ENCODE data around the gene MAGEB16.

The MAGEB16 gene

GRCh38 chrX:35798042-35798441 is at the start of gene MAGEB16:
TSS of gene MAGEB16 (plus strand) at chrX:35798342. CDS start at chrX:35802197, 3,855 bp downstream.
- Histone ChIP-seq H3K9me3 (ENCODE audit: control insufficient read depth, low read depth, low read length) (peaks cover 16% of the 10 kb centered on the region), H3K4me3 (ENCODE audit: low read length) (no peak within 1 kb of the TSS), H3K9ac (ENCODE audit: low read length) (no peak within 1 kb of the TSS), H3K27ac (ENCODE audit: low read length) (no peak within 1 kb of the TSS), H3K27me3 (ENCODE audit: control insufficient read depth, insufficient read depth, low read length) (no peaks in the 10 kb centered on the region), H3K4me1 (ENCODE audit: control insufficient read depth, low read depth, low read length) (no peaks in the 10 kb centered on the region), H3K36me3 (ENCODE audit: control insufficient read depth, low read depth, low read length) (no peaks in the 10 kb centered on the region)

GRCh38 chrX:35773958-35774564 is 24.1 kb upstream of the MAGEB16 start:
- Histone ChIP-seq H3K9ac (ENCODE audit: low read length) (no peak overlapping the region), H3K27ac (ENCODE audit: low read length) (no peak overlapping the region), H3K27me3 (ENCODE audit: control insufficient read depth, insufficient read depth, low read length) (no peaks in the 10 kb centered on the region), H3K36me3 (ENCODE audit: control insufficient read depth, low read depth, low read length) (no peaks in the 10 kb centered on the region), H3K9me3 (ENCODE audit: control insufficient read depth, low read depth, low read length) (peaks cover 11% of the 10 kb centered on the region), H3K4me1 (ENCODE audit: control insufficient read depth, low read depth, low read length) (no peaks in the 10 kb centered on the region), H3K4me3 (ENCODE audit: low read length) (no peak overlapping the region)

GRCh38 chrX:35785075-35785474 is 13.1 kb upstream of the MAGEB16 start:
- H3K9ac ChIP-seq (ENCODE audit: low read length), result no peak overlapping the region
- no peaks in the 10 kb centered on the region for H3K27me3 ChIP-seq (ENCODE audit: control insufficient read depth, insufficient read depth, low read length)
- H3K9me3 ChIP-seq (ENCODE audit: control insufficient read depth, low read depth, low read length), result no peaks in the 10 kb centered on the region
- H3K4me1 ChIP-seq (ENCODE audit: control insufficient read depth, low read depth, low read length), result no peaks in the 10 kb centered on the region
- H3K27ac ChIP-seq (ENCODE audit: low read length), result no peak overlapping the region
- no peaks in the 10 kb centered on the region for H3K36me3 ChIP-seq (ENCODE audit: control insufficient read depth, low read depth, low read length)
- no peak overlapping the region for H3K4me3 ChIP-seq (ENCODE audit: low read length)

DNA sequence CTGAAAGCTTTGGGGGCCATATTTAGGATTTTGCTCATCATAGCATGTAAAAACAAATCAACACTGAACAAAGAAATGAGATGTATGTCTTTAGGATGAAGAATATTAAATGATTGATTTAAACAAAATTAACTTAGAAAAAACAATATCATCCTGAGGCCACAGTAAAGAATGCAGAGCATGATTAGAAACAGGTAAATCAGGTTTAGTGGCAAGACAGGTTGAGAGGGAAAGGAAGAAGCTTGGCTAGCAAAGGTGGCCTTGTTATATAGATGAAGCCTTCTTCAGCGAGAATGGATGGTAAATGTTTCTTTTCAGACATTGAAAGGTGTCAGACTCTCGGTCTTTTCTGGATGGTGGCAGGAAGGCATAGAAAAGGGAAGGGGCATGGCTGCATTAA is 11.9 kb upstream of the MAGEB16 start:
- Histone ChIP-seq H3K27me3 (ENCODE audit: control insufficient read depth, insufficient read depth, low read length) (no peaks in the 10 kb centered on the region), H3K4me1 (ENCODE audit: control insufficient read depth, low read depth, low read length) (no peaks in the 10 kb centered on the region), H3K4me3 (ENCODE audit: low read length) (no peak overlapping the region), H3K9ac (ENCODE audit: low read length) (no peak overlapping the region), H3K27ac (ENCODE audit: low read length) (no peak overlapping the region), H3K9me3 (ENCODE audit: control insufficient read depth, low read depth, low read length) (no peaks in the 10 kb centered on the region), H3K36me3 (ENCODE audit: control insufficient read depth, low read depth, low read length) (no peaks in the 10 kb centered on the region)

DNA sequence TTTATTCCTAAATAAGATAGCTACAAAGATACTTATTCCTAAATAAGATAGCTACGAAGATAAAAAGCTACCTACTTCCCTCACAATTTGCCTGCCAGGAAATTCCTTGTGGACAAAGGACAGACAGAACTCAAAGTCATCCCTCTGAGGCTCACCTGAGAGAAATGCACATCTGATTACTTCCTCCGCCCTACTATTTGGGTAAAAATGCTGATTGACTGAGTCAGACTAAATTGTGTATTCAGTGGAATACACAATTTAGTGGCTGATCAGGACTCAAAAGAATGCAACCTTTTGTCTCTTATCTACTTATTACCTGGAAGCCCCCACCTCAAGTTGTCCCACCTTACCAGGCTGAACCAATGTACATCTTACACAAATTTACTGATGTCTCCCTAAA is 10.3 kb upstream of the MAGEB16 start:
- Histone ChIP-seq H3K4me3 (ENCODE audit: low read length) (no peak overlapping the region), H3K9me3 (ENCODE audit: control insufficient read depth, low read depth, low read length) (no peaks in the 10 kb centered on the region), H3K9ac (ENCODE audit: low read length) (no peak overlapping the region), H3K27me3 (ENCODE audit: control insufficient read depth, insufficient read depth, low read length) (no peaks in the 10 kb centered on the region), H3K27ac (ENCODE audit: low read length) (no peak overlapping the region), H3K36me3 (ENCODE audit: control insufficient read depth, low read depth, low read length) (no peaks in the 10 kb centered on the region), H3K4me1 (ENCODE audit: control insufficient read depth, low read depth, low read length) (no peaks in the 10 kb centered on the region)

DNA sequence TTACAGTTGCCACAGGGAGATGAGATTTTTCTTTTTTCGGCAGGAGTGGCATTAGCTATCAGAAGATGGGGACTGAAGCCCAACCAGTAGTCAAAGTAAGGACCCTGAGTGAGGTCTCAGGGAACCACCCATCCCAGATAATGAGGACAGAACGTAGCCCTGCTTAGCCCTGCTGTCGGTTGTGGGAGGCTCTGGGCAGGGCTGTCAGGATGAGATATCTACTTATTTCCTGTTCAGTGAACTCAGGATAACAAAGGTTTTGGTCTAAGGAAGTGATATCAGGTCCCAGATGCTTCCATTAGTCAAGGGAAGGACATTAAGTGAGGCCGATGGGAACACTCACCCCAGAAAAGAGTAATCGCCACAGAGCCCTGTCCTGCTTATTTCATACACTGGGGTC is 2.3 kb downstream of the MAGEB16 start:
- no peak overlapping the region for H3K4me3 ChIP-seq (ENCODE audit: low read length)
- no peaks in the 10 kb centered on the region for H3K36me3 ChIP-seq (ENCODE audit: control insufficient read depth, low read depth, low read length)
- H3K4me1 ChIP-seq (ENCODE audit: control insufficient read depth, low read depth, low read length), result no peaks in the 10 kb centered on the region
- H3K9ac ChIP-seq (ENCODE audit: low read length), result no peak overlapping the region
- H3K9me3 ChIP-seq (ENCODE audit: control insufficient read depth, low read depth, low read length), result peaks cover 16% of the 10 kb centered on the region
- H3K27ac ChIP-seq (ENCODE audit: low read length), result no peak overlapping the region
- H3K27me3 ChIP-seq (ENCODE audit: control insufficient read depth, insufficient read depth, low read length), result no peaks in the 10 kb centered on the region

DNA sequence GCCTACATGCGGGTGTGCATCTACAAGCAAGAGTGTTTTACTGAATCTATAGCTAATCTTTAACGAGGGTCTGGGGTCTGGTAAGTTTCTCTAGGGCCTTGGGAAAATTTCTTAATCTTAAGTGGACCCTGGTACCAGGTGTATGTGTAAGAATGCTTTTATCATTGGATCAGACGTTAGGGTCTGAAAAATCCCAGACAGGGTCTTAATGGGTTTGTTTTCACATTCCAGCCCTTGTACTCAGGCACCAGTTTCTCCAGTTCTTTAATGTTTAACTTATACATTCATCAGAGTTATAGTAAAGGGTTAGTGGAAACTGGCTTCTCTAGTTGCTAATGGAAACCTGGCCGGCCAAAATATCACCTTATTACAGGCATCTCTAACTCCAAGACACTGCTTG is 11.6 kb downstream of the MAGEB16 start:
- Histone ChIP-seq H3K4me3 (ENCODE audit: low read length) (no peak overlapping the region), H3K27me3 (ENCODE audit: control insufficient read depth, insufficient read depth, low read length) (no peaks in the 10 kb centered on the region), H3K36me3 (ENCODE audit: control insufficient read depth, low read depth, low read length) (no peaks in the 10 kb centered on the region), H3K9ac (ENCODE audit: low read length) (no peak overlapping the region), H3K9me3 (ENCODE audit: control insufficient read depth, low read depth, low read length) (peaks cover 17% of the 10 kb centered on the region), H3K27ac (ENCODE audit: low read length) (no peak overlapping the region), H3K4me1 (ENCODE audit: control insufficient read depth, low read depth, low read length) (no peaks in the 10 kb centered on the region)

GRCh38 chrX:35819241-35819640 is 21.1 kb downstream of the MAGEB16 start:
- Histone ChIP-seq H3K9ac (ENCODE audit: low read length) (no peak overlapping the region), H3K36me3 (ENCODE audit: control insufficient read depth, low read depth, low read length) (no peaks in the 10 kb centered on the region), H3K9me3 (ENCODE audit: control insufficient read depth, low read depth, low read length) (peaks cover 15% of the 10 kb centered on the region), H3K4me3 (ENCODE audit: low read length) (no peak overlapping the region), H3K27me3 (ENCODE audit: control insufficient read depth, insufficient read depth, low read length) (no peaks in the 10 kb centered on the region), H3K27ac (ENCODE audit: low read length) (no peak overlapping the region), H3K4me1 (ENCODE audit: control insufficient read depth, low read depth, low read length) (no peaks in the 10 kb centered on the region)

DNA sequence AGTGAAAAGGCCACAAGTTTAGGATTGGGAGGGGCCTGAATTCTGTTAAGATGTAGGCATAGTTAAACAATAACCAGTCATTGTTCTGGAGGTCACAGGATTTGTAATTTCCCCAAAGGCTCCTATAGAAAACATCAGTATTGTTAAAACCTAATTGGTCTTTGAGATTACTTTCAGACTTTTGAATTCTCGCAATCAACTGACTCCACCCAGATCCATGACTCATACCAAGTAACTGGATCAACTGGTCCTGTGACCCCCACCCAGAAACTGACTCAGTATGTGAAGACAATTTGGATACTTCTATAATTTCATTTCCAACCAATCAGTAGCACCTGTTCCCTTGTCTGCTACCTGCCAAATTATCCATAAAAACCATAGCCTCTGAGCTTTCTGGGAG is 28.4 kb downstream of the MAGEB16 start:
- H3K36me3 ChIP-seq (ENCODE audit: control insufficient read depth, low read depth, low read length), result no peaks in the 10 kb centered on the region
- no peaks in the 10 kb centered on the region for H3K27me3 ChIP-seq (ENCODE audit: control insufficient read depth, insufficient read depth, low read length)
- H3K4me3 ChIP-seq (ENCODE audit: low read length), result no peak overlapping the region
- H3K4me1 ChIP-seq (ENCODE audit: control insufficient read depth, low read depth, low read length), result no peaks in the 10 kb centered on the region
- no peak overlapping the region for H3K27ac ChIP-seq (ENCODE audit: low read length)
- peaks cover 29% of the 10 kb centered on the region for H3K9me3 ChIP-seq (ENCODE audit: control insufficient read depth, low read depth, low read length)
- no peak overlapping the region for H3K9ac ChIP-seq (ENCODE audit: low read length)

- Histone ChIP-seq H3K27me3 (ENCODE audit: control insufficient read depth, insufficient read depth, low read length) (no peaks in the 10 kb centered on the region), H3K36me3 (ENCODE audit: control insufficient read depth, low read depth, low read length) (no peaks in the 10 kb centered on the region), H3K9me3 (ENCODE audit: control insufficient read depth, low read depth, low read length) (peaks cover 23% of the 10 kb centered on the region), H3K4me1 (ENCODE audit: control insufficient read depth, low read depth, low read length) (no peaks in the 10 kb centered on the region), H3K9ac (ENCODE audit: low read length) (no peak overlapping the region), H3K27ac (ENCODE audit: low read length) (no peak overlapping the region), H3K4me3 (ENCODE audit: low read length) (no peak overlapping the region)
These were observed 31.4 kb downstream of the MAGEB16 start for GRCh38 chrX:35829501-35829900.

- no peaks in the 10 kb centered on the region for H3K36me3 ChIP-seq (ENCODE audit: control insufficient read depth, low read depth, low read length)
- H3K4me1 ChIP-seq (ENCODE audit: control insufficient read depth, low read depth, low read length), result no peaks in the 10 kb centered on the region
- H3K9me3 ChIP-seq (ENCODE audit: control insufficient read depth, low read depth, low read length), result peaks cover 23% of the 10 kb centered on the region
- H3K4me3 ChIP-seq (ENCODE audit: low read length), result no peak overlapping the region
- H3K27me3 ChIP-seq (ENCODE audit: control insufficient read depth, insufficient read depth, low read length), result no peaks in the 10 kb centered on the region
- H3K27ac ChIP-seq (ENCODE audit: low read length), result no peak overlapping the region
- H3K9ac ChIP-seq (ENCODE audit: low read length), result no peak overlapping the region
These were observed 43.7 kb downstream of the MAGEB16 start for GRCh38 chrX:35841872-35842271.

DNA sequence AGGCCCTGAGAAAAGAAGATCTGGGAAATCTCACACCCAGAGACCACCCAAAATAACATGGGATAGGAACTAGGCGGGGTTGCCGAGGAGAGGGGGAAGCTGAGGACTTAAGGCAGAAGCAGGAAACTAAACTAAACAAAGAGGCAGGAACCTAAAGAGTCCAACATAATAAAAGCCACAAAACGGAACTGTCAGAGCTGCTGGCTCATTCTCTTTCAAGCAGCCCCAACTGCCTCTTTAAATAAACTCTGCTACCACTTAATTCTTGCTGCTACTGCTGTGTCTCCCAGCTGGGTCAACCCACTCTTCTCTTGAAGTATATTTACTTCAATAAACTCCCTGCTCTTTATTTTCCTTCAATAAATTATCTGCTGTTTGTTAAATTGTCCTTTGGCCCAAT is 44.5 kb downstream of the MAGEB16 start:
- H3K27ac ChIP-seq (ENCODE audit: low read length), result no peak overlapping the region
- H3K9me3 ChIP-seq (ENCODE audit: control insufficient read depth, low read depth, low read length), result peaks cover 18% of the 10 kb centered on the region
- H3K27me3 ChIP-seq (ENCODE audit: control insufficient read depth, insufficient read depth, low read length), result no peaks in the 10 kb centered on the region
- H3K9ac ChIP-seq (ENCODE audit: low read length), result no peak overlapping the region
- no peak overlapping the region for H3K4me3 ChIP-seq (ENCODE audit: low read length)
- no peaks in the 10 kb centered on the region for H3K4me1 ChIP-seq (ENCODE audit: control insufficient read depth, low read depth, low read length)
- H3K36me3 ChIP-seq (ENCODE audit: control insufficient read depth, low read depth, low read length), result no peaks in the 10 kb centered on the region

Data from iPS-18a (cell line).